Right kidney (tissue), 1 donor: ENCODE measurements around the gene DCHS2.

Source experiments
- DNase-seq: peaks from one replicate; pipeline ENCODE4 v3.0.0-alpha.2; 2016

The DCHS2 gene

GRCh38 chr4:154368060-154368459 is 123.5 kb downstream of the DCHS2 start:
- DNase-seq = no peak

DNA sequence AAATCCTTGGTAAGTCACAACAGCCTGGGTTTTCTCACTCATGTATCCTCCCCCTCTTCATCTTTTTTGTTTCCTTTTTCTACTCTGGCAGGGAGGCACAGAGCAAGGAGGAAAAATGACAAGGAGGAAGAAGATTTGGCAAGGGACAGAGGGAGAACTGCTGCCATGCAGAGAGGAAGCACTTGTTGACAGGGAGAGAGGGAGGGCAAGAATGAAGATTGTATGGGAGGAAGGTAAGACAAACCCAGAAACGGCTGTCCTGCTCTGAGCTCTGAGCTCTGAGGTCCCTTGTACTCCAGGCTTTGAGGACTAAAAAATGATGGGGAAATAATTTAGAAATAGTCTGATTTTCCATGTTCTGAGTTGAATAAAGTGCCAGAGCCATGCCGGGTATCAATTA is 123.9 kb downstream of the DCHS2 start:
- no peak for DNase-seq

GRCh38 chr4:154366956-154367355 is 124.6 kb downstream of the DCHS2 start:
- DNase-seq = no peak

DNA sequence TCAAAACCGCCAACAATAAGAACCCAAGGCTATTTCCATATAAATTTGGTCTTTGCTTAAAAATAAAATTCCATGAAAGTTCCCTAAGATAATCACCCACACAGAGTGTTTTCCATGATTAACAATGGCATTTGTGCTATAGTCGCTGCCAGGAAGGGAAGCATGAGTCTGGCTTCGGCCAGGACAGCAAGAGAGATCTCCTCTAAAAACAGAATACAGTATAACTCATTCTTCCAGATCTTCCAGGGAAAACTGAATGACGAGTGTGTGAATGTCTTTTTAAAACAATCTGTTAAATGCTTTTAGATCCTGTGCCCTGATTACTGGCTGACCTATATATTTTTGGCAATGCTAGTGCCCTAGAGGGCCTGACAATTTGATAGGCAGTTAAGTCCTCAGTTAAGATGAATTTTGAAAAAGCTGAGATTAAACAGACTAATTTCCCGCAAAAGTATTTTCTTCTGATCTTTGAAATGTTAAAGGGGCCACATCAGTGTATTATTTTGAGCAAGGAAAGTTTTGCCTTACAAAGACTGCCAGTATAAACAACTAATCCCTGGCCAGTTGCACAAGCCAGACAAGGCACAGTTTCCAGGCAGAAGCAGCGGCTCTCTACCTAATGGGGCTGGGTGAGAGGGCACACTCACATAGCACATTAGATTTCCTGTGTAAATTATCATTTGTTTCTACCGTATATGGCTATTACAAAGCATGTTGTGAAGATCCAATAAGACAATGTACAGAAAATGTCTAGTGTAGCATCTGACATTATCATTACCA is 127.3 kb downstream of the DCHS2 start:
- DNase-seq = no peak

DNA sequence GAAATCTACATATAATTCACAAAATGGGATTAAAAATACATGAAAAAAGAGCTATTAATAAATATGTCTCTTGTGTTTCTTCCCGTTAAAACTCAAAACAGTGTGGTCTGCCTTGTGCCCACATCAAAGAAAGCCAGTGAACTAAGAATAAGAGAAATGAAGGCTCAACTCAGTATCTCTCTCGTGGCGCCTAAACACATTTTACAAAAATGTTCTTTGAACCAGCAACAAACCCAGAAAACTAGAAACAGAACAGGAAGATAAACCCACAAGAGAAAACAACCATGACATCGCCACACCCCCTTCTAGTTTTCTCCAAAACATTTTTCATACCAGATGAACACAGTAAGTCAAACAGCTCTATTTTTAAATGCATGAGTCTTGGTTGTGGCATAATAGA is 130.1 kb downstream of the DCHS2 start:
- no peak for DNase-seq

GRCh38 chr4:154360491-154360890 is 131.1 kb downstream of the DCHS2 start:
- no peak for DNase-seq

- no peak for DNase-seq
Observed at GRCh38 chr4:154354883-154355282, 136.7 kb downstream of the DCHS2 start.

DNA sequence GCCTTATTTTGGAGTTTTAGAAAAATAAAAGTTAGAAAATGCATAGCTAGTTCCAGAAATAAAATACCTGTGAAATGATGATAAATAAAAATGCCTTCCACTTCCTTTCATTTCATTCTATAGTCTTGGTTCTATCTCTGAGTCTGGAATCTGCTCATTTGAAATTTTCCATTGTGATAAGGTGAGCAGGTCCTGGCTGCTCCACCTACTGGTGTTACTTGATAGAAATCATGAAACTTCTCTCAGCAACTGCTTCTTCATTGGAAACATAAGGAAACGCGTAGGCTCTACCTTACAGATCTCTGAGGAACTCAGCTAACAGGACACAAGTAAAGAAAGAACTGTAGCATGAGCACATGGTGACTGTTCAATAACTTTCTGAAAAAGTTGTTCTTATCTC is 141.8 kb downstream of the DCHS2 start:
- no peak for DNase-seq

DNA sequence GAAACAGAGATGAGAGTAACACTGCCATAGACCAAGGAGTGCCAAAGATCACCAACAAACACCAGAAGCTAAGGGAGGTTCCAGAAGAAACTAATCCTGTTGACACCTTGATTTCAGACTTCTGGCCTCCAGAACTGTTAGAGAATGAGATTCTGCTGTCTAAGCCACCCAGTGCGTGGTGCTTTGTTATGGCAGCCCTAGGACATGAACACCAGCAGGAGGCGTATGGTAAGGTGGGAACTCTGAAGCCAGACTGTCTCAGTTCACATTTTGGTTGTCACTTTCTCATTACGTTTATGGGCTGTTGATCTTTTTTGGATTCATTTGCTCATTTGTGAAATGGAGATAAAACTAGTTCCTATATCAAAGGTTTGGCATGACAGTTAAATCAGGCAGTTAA is 142.9 kb downstream of the DCHS2 start:
- no peak for DNase-seq

DNA sequence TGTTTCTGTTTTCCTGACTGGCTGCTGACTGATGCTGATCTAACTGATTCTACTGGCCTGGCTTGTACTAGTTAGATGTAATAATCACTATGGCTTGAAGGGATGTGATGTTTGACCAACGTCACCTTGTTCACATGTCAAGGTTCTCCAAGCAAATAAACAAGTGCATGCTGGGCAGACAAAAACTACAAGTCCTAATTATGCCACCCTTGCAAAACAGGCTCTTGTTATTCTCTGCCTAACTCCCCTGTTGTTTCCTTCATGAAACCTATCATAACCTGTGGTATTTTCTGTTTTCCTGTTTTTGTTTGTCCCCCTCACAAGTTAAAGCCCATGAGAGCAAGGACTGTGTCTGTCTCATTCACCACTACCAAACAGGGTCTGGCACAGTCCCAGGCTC is 146.2 kb downstream of the DCHS2 start:
- no peak for DNase-seq

DNA sequence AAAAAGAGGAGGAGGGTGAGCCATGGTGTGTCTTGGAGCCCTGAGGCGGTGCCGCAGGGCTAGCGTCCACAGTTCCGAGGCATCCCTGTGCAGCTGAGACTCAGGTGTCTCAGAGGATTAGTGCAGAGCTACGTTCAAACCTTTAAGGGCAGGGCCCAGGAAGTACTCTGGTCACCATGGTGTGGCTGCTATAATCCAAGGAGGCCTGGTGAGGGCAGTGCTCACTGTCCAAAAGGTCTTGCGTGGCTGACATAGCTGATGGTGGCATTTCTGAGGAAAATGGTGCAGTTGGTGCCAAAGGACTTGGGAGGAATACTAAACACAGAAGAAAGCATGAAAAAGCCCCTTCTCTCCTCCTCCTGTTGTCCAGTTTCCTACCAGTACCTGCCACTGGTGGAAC is 146.9 kb downstream of the DCHS2 start:
- no peak for DNase-seq

DNA sequence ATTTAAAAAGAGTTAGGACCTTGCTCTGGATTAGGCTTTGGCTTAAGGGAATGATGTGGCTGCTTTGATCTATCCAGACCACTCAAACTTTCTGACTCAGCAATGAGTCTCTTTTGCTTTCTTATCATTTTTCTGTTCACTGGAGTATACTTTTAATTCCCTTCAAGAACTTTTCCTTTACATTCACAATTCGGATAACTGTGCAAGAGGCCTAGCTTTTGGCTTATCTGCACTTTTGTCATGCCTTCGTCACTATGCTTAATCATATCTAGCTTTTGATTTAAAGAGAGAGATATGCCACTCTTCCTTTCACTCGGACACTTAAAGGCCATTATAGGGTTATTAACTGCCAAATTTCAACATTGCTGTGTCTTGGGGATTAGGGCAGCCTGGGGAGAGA is 147.9 kb downstream of the DCHS2 start:
- no peak for DNase-seq

DNA sequence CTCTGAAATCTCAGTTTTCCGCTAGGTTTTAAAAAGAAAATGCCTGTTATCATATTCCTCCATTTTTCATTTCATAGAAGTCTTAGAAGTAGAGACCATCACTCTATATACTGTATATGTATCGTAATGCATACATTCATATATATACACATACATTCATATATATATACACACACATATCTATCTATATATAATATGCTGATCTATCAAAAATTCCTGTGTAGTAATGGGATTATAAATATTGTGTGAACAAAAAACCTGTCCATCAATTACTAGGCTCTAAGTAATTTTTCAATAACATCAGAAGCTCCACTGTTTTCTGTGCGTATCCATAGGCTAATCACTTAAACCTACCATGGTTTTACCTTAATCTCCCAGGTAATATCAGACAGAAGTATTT is 150.2 kb downstream of the DCHS2 start:
- no peak for DNase-seq

DNA sequence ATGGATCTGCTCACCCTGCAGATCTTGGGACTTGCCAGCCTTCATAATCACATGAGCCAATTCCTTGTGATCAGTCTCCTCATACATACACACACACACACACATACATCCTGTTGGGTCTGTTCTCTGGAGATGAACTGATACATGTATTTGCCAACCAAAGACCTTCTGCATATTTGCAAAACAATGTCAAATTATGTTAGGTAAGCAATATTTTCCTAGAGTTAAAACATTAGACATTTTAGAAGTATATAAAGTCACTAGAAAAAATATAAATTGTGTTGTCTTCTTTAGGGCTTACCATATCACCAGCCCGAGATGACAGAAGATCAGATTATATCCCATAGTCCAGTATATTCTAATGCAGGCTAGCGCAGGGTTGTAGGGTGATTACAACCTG is 156.0 kb downstream of the DCHS2 start:
- DNase-seq = no peak

GRCh38 chr4:154332681-154333421 is 158.7 kb downstream of the DCHS2 start:
- peak; percentile 53 for DNase-seq

GRCh38 chr4:154329939-154330338 is 161.7 kb downstream of the DCHS2 start:
- no peak for DNase-seq

DNA sequence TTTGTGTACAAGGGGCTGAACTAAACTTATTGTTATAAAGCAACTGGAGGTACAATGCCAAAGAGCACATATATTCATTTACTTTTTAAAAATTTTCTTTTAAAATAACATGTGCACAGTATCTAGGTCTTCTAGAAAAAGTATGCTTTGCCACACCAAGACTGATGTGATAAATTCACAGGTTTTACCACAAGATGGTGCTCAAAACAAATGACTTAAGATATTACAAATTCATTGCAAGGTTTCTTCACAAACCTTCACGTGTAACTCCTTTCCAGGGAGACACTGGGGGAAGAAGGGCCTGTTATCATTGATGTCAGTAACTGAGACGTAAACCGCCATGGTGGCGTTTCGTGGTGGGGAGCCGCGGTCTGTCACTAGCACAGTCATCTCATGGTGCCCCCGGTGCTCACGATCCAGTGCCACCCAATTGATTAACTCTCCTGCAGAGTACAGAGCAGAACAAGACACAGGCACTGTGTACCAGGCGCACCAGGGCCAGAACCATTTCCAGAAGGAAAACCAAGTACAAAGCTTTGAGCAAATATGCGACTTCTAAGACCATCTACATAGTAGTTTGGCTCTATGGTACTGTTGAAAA is 162.2 kb downstream of the DCHS2 start:
- DNase-seq = peak; percentile 25

GRCh38 chr4:154328030-154328429 is 163.6 kb downstream of the DCHS2 start:
- DNase-seq = no peak

- no peak for DNase-seq
Observed at GRCh38 chr4:154320521-154320920, 171.1 kb downstream of the DCHS2 start.

DNA sequence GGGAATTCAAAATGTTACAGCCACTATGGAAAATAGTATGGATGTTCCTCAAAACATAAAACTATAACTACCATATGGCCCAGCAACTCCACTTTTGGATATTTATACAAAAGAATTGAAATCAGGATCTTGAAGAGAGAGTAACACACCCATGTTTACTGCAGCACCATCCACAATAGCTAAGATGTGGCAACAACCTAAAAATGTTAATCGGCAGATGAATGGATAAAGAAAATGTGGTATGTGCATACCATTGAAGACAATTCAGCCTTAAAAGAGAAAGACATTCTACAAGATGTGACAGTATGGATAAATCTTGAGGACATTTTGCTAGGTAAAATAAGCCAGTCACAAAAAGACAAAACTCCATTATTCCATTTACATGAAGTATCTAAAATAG is 171.9 kb downstream of the DCHS2 start:
- DNase-seq = no peak

DNA sequence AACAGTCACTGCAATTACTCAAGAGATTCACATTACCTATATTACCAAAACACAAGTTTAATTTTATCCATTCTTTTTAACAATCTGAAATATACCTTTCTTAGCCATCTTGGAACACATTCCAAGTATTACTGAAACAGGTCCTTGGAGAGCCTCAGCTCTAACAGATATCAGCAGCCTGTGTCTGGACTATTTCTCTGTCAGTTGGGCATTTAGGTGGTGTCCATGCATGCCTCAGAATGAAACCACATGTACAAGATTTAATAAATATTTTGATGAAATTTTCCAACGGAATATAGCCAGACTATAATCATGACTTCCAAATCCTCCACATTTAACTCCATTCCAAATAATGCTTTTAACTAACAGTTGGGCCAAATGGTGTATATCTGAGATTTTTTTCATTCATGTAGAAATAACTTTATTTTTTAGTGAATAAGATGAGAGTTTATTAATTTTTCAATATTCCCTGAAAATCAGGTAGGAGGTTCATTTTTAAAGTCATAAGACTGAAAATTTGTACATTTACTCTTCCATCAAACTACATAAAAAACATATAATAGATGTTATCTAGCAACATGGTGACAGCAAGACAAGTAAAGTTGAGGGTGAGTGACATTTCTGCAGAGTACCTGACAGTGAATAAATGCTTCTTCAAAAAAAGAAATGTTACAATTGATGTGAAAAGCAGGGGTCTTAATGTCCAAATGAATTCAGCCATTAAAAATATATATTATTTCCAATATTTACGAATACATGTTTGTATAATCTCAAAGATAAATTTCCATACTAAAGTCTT is 174.2 kb downstream of the DCHS2 start:
- DNase-seq = no peak

DNA sequence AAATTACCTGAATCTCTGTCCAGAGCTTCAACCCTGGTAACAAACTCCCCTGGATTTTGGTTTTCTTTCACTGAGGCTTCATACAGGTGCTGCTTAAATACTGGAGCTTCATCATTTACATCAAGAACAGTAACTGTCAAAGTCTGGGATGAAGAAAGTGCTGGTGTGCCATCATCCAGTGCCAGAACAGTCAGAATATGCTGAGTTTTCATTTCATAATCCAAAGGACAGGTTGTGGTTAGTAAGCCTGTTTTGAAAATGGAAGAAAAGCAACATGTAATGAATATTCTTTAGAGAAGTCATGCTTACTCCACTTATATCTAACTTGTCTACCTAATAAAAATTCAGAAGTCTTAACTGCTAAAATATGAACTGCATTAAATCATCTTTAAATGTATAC is 175.9 kb downstream of the DCHS2 start:
- no peak for DNase-seq

DNA sequence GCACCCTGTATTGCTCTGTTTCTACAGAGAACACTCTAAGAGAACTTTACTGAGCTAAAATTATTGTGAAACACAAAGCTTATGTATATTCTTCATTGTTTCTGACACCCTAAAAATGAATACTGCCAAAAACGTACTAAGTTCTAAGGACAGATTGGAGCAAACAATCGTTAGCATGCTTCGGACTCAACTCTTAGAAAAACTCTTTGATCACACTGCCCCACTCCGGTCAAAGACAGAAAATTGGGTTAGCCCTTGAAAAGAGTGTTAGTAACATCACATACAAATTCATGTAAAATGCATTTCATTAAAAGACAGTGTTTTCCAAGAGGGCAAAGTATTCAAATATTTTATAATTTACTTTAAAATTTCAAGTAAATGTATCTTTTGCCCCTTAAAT is 177.4 kb downstream of the DCHS2 start:
- DNase-seq = no peak
